ENCODE measurements around the gene C2CD2. TPM values are rescaled to one million over a fixed set of nuclear protein-coding genes. Genes with fewer than 3 reads are reported as not detected.
A peak's percentile ranks its signal among the peaks of the same experiment; 100 is the strongest.

The C2CD2 gene
- total and polyA plus RNA-seq, 2 experiments from 2014 or later: 6.4 to 13.9 TPM

- Histone ChIP-seq H3K9me2 (replicated peaks; ENCODE audit: insufficient read depth) (no peaks in the 10 kb centered on the region), H2AFZ (no peak overlapping the region), H3K36me3 (replicated peaks; ENCODE audit: insufficient read depth, low read depth) (no peaks in the 10 kb centered on the region), H4K20me1 (ENCODE audit: insufficient read depth, poor library complexity, severe bottlenecking) (no peaks in the 10 kb centered on the region), H3K4me1 (ENCODE audit: insufficient read depth) (peaks cover 12% of the 10 kb centered on the region), H3K4me3 (no peak overlapping the region), H3K27ac (no peak overlapping the region), H3K27me3 (no peaks in the 10 kb centered on the region), H3K79me2 (no peaks in the 10 kb centered on the region), H3K9me3 (ENCODE audit: low read depth) (no peaks in the 10 kb centered on the region), H3K4me2 (no peak overlapping the region)
- 79% methylated on average over 11 of the region's 11 CpGs for WGBS (ENCODE audit: low lambda C conversion rate, missing lambda C conversion rate)
- TF ChIP-seq EZH2phosphoT487 (IDR thresholded peaks at IDR 0.05; ENCODE audit: low read depth, severe bottlenecking, unreplicated experiment): no peak
- TF ChIP-seq EZH2 (IDR thresholded peaks at IDR 0.05; ENCODE audit: borderline replicate concordance): no peak
- no peak for TF ChIP-seq CTCF (IDR thresholded peaks at IDR 0.05; ENCODE audit: poor library complexity)
- DNase-seq (ENCODE audit: low spot score): no peak
Observed at GRCh38 chr21:41897047-41897669, 56.7 kb downstream of the C2CD2 start.

GRCh38 chr21:41895643-41896493 lies 58.0 kb downstream of the C2CD2 start:
- peak overlapping the region; percentile 8 for H3K4me2 ChIP-seq
- peaks cover 12% of the 10 kb centered on the region for H3K4me1 ChIP-seq (ENCODE audit: insufficient read depth)
- H3K27me3 ChIP-seq: no peaks in the 10 kb centered on the region
- 83% methylated on average over 22 of the region's 22 CpGs for WGBS (ENCODE audit: low lambda C conversion rate, missing lambda C conversion rate)
- no peak for DNase-seq (ENCODE audit: low spot score)
- H3K27ac ChIP-seq: peak overlapping the region; percentile 31
- no peak overlapping the region for H3K4me3 ChIP-seq
- no peaks in the 10 kb centered on the region for H3K9me3 ChIP-seq (ENCODE audit: low read depth)
- H3K9me2 ChIP-seq (replicated peaks; ENCODE audit: insufficient read depth): no peaks in the 10 kb centered on the region
- H4K20me1 ChIP-seq (ENCODE audit: insufficient read depth, poor library complexity, severe bottlenecking): no peaks in the 10 kb centered on the region
- TF ChIP-seq EZH2 (IDR thresholded peaks at IDR 0.05; ENCODE audit: borderline replicate concordance) (no peak), EZH2phosphoT487 (IDR thresholded peaks at IDR 0.05; ENCODE audit: low read depth, severe bottlenecking, unreplicated experiment) (no peak), CTCF (IDR thresholded peaks at IDR 0.05; ENCODE audit: poor library complexity) (no peak)
- H3K36me3 ChIP-seq (replicated peaks; ENCODE audit: insufficient read depth, low read depth): no peaks in the 10 kb centered on the region
- no peaks in the 10 kb centered on the region for H3K79me2 ChIP-seq
- H2AFZ ChIP-seq: no peak overlapping the region

- Histone ChIP-seq H3K79me2 (no peaks in the 10 kb centered on the region), H3K36me3 (replicated peaks; ENCODE audit: insufficient read depth, low read depth) (no peaks in the 10 kb centered on the region), H3K4me1 (ENCODE audit: insufficient read depth) (peaks cover 12% of the 10 kb centered on the region), H3K27me3 (no peaks in the 10 kb centered on the region), H3K4me3 (no peak overlapping the region), H2AFZ (no peak overlapping the region), H3K27ac (peak overlapping the region; percentile 31), H3K9me3 (ENCODE audit: low read depth) (no peaks in the 10 kb centered on the region), H4K20me1 (ENCODE audit: insufficient read depth, poor library complexity, severe bottlenecking) (no peaks in the 10 kb centered on the region), H3K4me2 (peak overlapping the region; percentile 8), H3K9me2 (replicated peaks; ENCODE audit: insufficient read depth) (no peaks in the 10 kb centered on the region)
- TF ChIP-seq EZH2 (IDR thresholded peaks at IDR 0.05; ENCODE audit: borderline replicate concordance) (no peak), CTCF (IDR thresholded peaks at IDR 0.05; ENCODE audit: poor library complexity) (no peak), EZH2phosphoT487 (IDR thresholded peaks at IDR 0.05; ENCODE audit: low read depth, severe bottlenecking, unreplicated experiment) (no peak)
- WGBS (ENCODE audit: low lambda C conversion rate, missing lambda C conversion rate): 56% methylated on average over 13 of the region's 13 CpGs
- peak; percentile 55 for DNase-seq (ENCODE audit: low spot score)
Observed at GRCh38 chr21:41894922-41895557, 58.8 kb downstream of the C2CD2 start.
